Medulla oblongata (tissue), 1 donor: ENCODE data around the gene NVL.
"Not testable (repeated sequence)": the region's sequence is repeated elsewhere in the genome, so short reads cannot be mapped to it uniquely, and the experiment has no call there.

Source experiments
- DNase-seq: peaks from one replicate; pipeline ENCODE4 v3.0.0-alpha.2; 2015; ENCODE audit errors: extremely low spot score

The NVL gene

GRCh38 chr1:224237119-224237881 lies 92.7 kb downstream of the NVL start:
- no peak for DNase-seq

- no peak for DNase-seq
Measured at GRCh38 chr1:224235813-224236493, 94.0 kb downstream of the NVL start.

- no peak for DNase-seq
Measured at GRCh38 chr1:224234017-224234416, 96.0 kb downstream of the NVL start.

GRCh38 chr1:224226849-224227502 lies 103.0 kb downstream of the NVL start:
- DNase-seq: no peak

GRCh38 chr1:224223819-224224714 lies 105.9 kb downstream of the NVL start:
- DNase-seq: no peak

- no peak for DNase-seq
Measured at GRCh38 chr1:224219612-224220059, 110.3 kb downstream of the NVL start.

- no peak for DNase-seq
Measured at GRCh38 chr1:224219011-224219611, 110.9 kb downstream of the NVL start.

- DNase-seq: no peak
Measured at GRCh38 chr1:224217655-224218623, 112.0 kb downstream of the NVL start.

GRCh38 chr1:224216382-224216781 lies 113.6 kb downstream of the NVL start:
- DNase-seq: no peak

- DNase-seq: no peak
Measured at GRCh38 chr1:224213438-224214119, 116.4 kb downstream of the NVL start.

GRCh38 chr1:224212618-224213061 lies 117.3 kb downstream of the NVL start:
- DNase-seq: no peak

- DNase-seq: no peak
Measured at GRCh38 chr1:224211206-224211962, 118.6 kb downstream of the NVL start.

GRCh38 chr1:224205931-224206538 lies 123.9 kb downstream of the NVL start:
- DNase-seq: not testable (repeated sequence)

- DNase-seq: peak; percentile 58
Measured at GRCh38 chr1:224205438-224205840, 124.5 kb downstream of the NVL start.

- peak; percentile 91 for DNase-seq
Measured at GRCh38 chr1:224203243-224204016, 126.5 kb downstream of the NVL start.

GRCh38 chr1:224201853-224202252 lies 128.1 kb downstream of the NVL start:
- no peak for DNase-seq

- DNase-seq: no peak
Measured at GRCh38 chr1:224201383-224201782, 128.6 kb downstream of the NVL start.
